GM13977 (cell line): ENCODE data around the gene SNX18.

Experiments
- DNase-seq: peaks from one replicate; pipeline ENCODE4 v3.0.0; 2012; ENCODE audit warnings: low spot score
- CTCF ChIP-seq: IDR thresholded peaks from 2 replicates; pipeline ENCODE4 v1.5.1; 2012; ENCODE audit warnings: mild to moderate bottlenecking, control low read depth; ENCODE audit not compliant: insufficient read depth; ENCODE audit errors: extremely low read depth, missing control alignments
- in situ Hi-C: fragments of 300-500 bp; cut with MboI; formaldehyde crosslinking; loops from one replicate; pipeline ENCODE4 v1.12.0; 2022; ENCODE audit warnings: low sequenced_read_pairs, low pct_unique_long_range_greater_than_20kb, mixed read lengths, inconsistent platforms; ENCODE audit not compliant: unreplicated experiment

SNX18 gene

GRCh38 chr5:54524082-54524481, 6.5 kb downstream of the SNX18 start:
- TF ChIP-seq CTCF: no peak
- in situ Hi-C loops: loop anchor here (10.0 kb wide), 1 partner anchor 331 kb away; no protein-coding TSS in a partner anchor
- no peak for DNase-seq

- TF ChIP-seq CTCF: no peak
- DNase-seq: no peak
- in situ Hi-C loops: loop anchor here (10.0 kb wide), 1 partner anchor 330 kb away; no protein-coding TSS in a partner anchor
Measured at GRCh38 chr5:54524704-54525103, 7.1 kb downstream of the SNX18 start.

GRCh38 chr5:54525261-54525660, 7.7 kb downstream of the SNX18 start:
- in situ Hi-C loops: loop anchor here (10.0 kb wide), 1 partner anchor 330 kb away; no protein-coding TSS in a partner anchor
- TF ChIP-seq CTCF: no peak
- no peak for DNase-seq

- TF ChIP-seq CTCF: no peak
- in situ Hi-C loops: loop anchor here (10.0 kb wide), 1 partner anchor 329 kb away; no protein-coding TSS in a partner anchor
- no peak for DNase-seq
Measured at GRCh38 chr5:54525692-54526091, 8.1 kb downstream of the SNX18 start.

- in situ Hi-C loops: loop anchor here (10.0 kb wide), 1 partner anchor 328 kb away; no protein-coding TSS in a partner anchor
- no peak for DNase-seq
- no peak for TF ChIP-seq CTCF
Measured at GRCh38 chr5:54526604-54527288, 9.2 kb downstream of the SNX18 start.

GRCh38 chr5:54528633-54529209, 11.2 kb downstream of the SNX18 start:
- TF ChIP-seq CTCF: no peak
- in situ Hi-C loops: loop anchor here (10.0 kb wide), 1 partner anchor 326 kb away; no protein-coding TSS in a partner anchor

More at GRCh38 chr5:54528633-54529209, 11.2 kb downstream of the SNX18 start:
- DNase-seq: no peak
